SK-N-SH treated with all-trans-retinoic acid at 6 μM for 48 hours (cell line): ENCODE results near the gene VPS54.

Experiments
- ATAC-seq: fragments of 200-7000 bp; cut with Tn5 transposase; 3 replicates; pipeline ENCODE4 v1.9.1; 2020; ENCODE audit warnings: mild to moderate bottlenecking, moderate library complexity
- ARNTL ChIP-seq: fragments of 450-650 bp; formaldehyde crosslinking; IDR thresholded peaks from 2 replicates; pipeline ENCODE4 v1.5.0; 2020; ENCODE audit warnings: low read depth, mild to moderate bottlenecking, moderate library complexity, borderline replicate concordance
- BACH2 ChIP-seq: fragments of 250-450 bp; sonication (Bioruptor Pico); IDR thresholded peaks from 2 replicates; pipeline ENCODE4 v1.9.0; 2021; ENCODE audit warnings: mild to moderate bottlenecking, borderline replicate concordance
- CSDC2 ChIP-seq: fragments of 250-450 bp; sonication (Bioruptor Pico); IDR thresholded peaks from 2 replicates; pipeline ENCODE4 v1.5.0; 2020; ENCODE audit warnings: mild to moderate bottlenecking, moderate library complexity
- ESRRG ChIP-seq: fragments of 250-450 bp; sonication (Bioruptor Pico); IDR thresholded peaks from 2 replicates; pipeline ENCODE4 v1.6.1; 2021; ENCODE audit warnings: mild to moderate bottlenecking
- GLIS3 ChIP-seq: fragments of 250-450 bp; sonication (Bioruptor Pico); IDR thresholded peaks from 2 replicates; pipeline ENCODE4 v1.5.0; 2020; ENCODE audit warnings: mild to moderate bottlenecking, moderate library complexity
- ISL1 ChIP-seq: fragments of 250-450 bp; sonication (Bioruptor Pico); IDR thresholded peaks from 2 replicates; pipeline ENCODE4 v2.1.2; 2022; ENCODE audit warnings: mild to moderate bottlenecking, moderate library complexity
- OSR1 ChIP-seq: fragments of 250-450 bp; sonication (Bioruptor Pico); IDR thresholded peaks from 2 replicates; pipeline ENCODE4 v1.8.0; 2022; ENCODE audit warnings: moderate library complexity, mild to moderate bottlenecking, inconsistent platforms
- PPARA ChIP-seq: fragments of 250-450 bp; sonication (Bioruptor Pico); IDR thresholded peaks from 2 replicates; pipeline ENCODE4 v1.5.0; 2020; ENCODE audit warnings: mild to moderate bottlenecking, borderline replicate concordance
- RARB ChIP-seq: fragments of 250-450 bp; sonication (Bioruptor Pico); IDR thresholded peaks from 2 replicates; pipeline ENCODE4 v1.8.0; 2021; ENCODE audit warnings: mild to moderate bottlenecking, moderate library complexity
- SNAI2 ChIP-seq: fragments of 250-450 bp; sonication (Bioruptor Pico); IDR thresholded peaks from 2 replicates; pipeline ENCODE4 v1.5.0; 2020; ENCODE audit warnings: mild to moderate bottlenecking, moderate library complexity
- TCF4 ChIP-seq: fragments of 250-450 bp; sonication (Bioruptor Pico); IDR thresholded peaks from 2 replicates; pipeline ENCODE4 v1.8.0; 2021; ENCODE audit warnings: mild to moderate bottlenecking, moderate library complexity, borderline replicate concordance
- TOX ChIP-seq: fragments of 250-450 bp; sonication (Bioruptor Pico); IDR thresholded peaks from 2 replicates; pipeline ENCODE4 v1.8.0; 2021; ENCODE audit warnings: mild to moderate bottlenecking, moderate library complexity, borderline replicate concordance
- TSHZ2 ChIP-seq: fragments of 250-450 bp; sonication (Bioruptor Pico); IDR thresholded peaks from 2 replicates; pipeline ENCODE4 v1.5.0; 2020; ENCODE audit warnings: mild to moderate bottlenecking, moderate library complexity
- ZC3H10 ChIP-seq: fragments of 250-450 bp; sonication (Bioruptor Pico); IDR thresholded peaks from 2 replicates; pipeline ENCODE4 v1.5.1; 2021; ENCODE audit warnings: mild to moderate bottlenecking, moderate library complexity
- ZFP3 ChIP-seq: fragments of 250-450 bp; sonication (Bioruptor Pico); IDR thresholded peaks from 2 replicates; pipeline ENCODE4 v1.5.0; 2020; ENCODE audit warnings: mild to moderate bottlenecking, moderate library complexity
- ZFP30 ChIP-seq: fragments of 450-650 bp; formaldehyde crosslinking; IDR thresholded peaks from 2 replicates; pipeline ENCODE4 v1.5.0; 2022; ENCODE audit warnings: mild to moderate bottlenecking, moderate library complexity
- ZNF565 ChIP-seq: fragments of 450-650 bp; formaldehyde crosslinking; conservative IDR thresholded peaks from 2 replicates; pipeline ENCODE4 v1.5.0; 2020; ENCODE audit warnings: low read depth, mild to moderate bottlenecking, moderate library complexity
- ZNF70 ChIP-seq: fragments of 450-650 bp; formaldehyde crosslinking; IDR thresholded peaks from 2 replicates; pipeline ENCODE4 v1.5.0; 2020; ENCODE audit warnings: mild to moderate bottlenecking, moderate library complexity
- ZNF8 ChIP-seq: fragments of 450-650 bp; formaldehyde crosslinking; IDR thresholded peaks from 2 replicates; pipeline ENCODE4 v1.5.0; 2020; ENCODE audit warnings: mild to moderate bottlenecking, moderate library complexity
- TF ChIP-seq, protein P1 (sequence below): fragments of 250-450 bp; sonication (Bioruptor Pico); IDR thresholded peaks from 2 replicates; pipeline ENCODE4 v1.8.0; 2021; ENCODE audit warnings: low read depth, mild to moderate bottlenecking, moderate library complexity, borderline replicate concordance
- TF ChIP-seq, protein P2 (sequence below): fragments of 250-450 bp; sonication (Bioruptor Pico); IDR thresholded peaks from 2 replicates; pipeline ENCODE4 v1.5.1; 2020; ENCODE audit warnings: low read depth, mild to moderate bottlenecking, moderate library complexity
- TF ChIP-seq, protein P3 (sequence below): fragments of 250-450 bp; sonication (Bioruptor Pico); IDR thresholded peaks from 2 replicates; pipeline ENCODE4 v1.5.1; 2021; ENCODE audit warnings: mild to moderate bottlenecking, moderate library complexity

VPS54 gene

GRCh38 chr2:63891488-63892030 is 127.7 kb downstream of the VPS54 start:
- ATAC-seq = no peak
- TF ChIP-seq ARNTL (no peak), ZFP3 (CRISPR knock-in tag) (no peak), ISL1 (CRISPR knock-in tag) (no peak), OSR1 (CRISPR knock-in tag) (no peak), SNAI2 (CRISPR knock-in tag) (no peak), CSDC2 (CRISPR knock-in tag) (no peak), ZC3H10 (CRISPR knock-in tag) (no peak), TOX (CRISPR knock-in tag) (no peak), PPARA (CRISPR knock-in tag) (no peak), RARB (CRISPR knock-in tag) (no peak), TSHZ2 (CRISPR knock-in tag) (no peak), GLIS3 (CRISPR knock-in tag) (no peak), ZNF565 (CRISPR knock-in tag) (no peak), TCF4 (CRISPR knock-in tag) (no peak), ESRRG (no peak), ZNF8 (CRISPR knock-in tag) (no peak), ZNF70 (CRISPR knock-in tag) (no peak), ZFP30 (CRISPR knock-in tag) (no peak)
- TF ChIP-seq, protein P1, sequence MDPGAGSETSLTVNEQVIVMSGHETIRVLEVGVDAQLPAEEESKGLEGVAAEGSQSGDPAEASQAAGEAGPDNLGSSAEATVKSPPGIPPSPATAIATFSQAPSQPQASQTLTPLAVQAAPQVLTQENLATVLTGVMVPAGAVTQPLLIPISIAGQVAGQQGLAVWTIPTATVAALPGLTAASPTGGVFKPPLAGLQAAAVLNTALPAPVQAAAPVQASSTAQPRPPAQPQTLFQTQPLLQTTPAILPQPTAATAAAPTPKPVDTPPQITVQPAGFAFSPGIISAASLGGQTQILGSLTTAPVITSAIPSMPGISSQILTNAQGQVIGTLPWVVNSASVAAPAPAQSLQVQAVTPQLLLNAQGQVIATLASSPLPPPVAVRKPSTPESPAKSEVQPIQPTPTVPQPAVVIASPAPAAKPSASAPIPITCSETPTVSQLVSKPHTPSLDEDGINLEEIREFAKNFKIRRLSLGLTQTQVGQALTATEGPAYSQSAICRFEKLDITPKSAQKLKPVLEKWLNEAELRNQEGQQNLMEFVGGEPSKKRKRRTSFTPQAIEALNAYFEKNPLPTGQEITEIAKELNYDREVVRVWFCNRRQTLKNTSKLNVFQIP (CRISPR knock-in tag) = no peak
- TF ChIP-seq, protein P2, sequence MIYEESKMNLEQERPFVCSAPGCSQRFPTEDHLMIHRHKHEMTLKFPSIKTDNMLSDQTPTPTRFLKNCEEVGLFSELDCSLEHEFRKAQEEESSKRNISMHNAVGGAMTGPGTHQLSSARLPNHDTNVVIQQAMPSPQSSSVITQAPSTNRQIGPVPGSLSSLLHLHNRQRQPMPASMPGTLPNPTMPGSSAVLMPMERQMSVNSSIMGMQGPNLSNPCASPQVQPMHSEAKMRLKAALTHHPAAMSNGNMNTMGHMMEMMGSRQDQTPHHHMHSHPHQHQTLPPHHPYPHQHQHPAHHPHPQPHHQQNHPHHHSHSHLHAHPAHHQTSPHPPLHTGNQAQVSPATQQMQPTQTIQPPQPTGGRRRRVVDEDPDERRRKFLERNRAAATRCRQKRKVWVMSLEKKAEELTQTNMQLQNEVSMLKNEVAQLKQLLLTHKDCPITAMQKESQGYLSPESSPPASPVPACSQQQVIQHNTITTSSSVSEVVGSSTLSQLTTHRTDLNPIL = no peak

DNA sequence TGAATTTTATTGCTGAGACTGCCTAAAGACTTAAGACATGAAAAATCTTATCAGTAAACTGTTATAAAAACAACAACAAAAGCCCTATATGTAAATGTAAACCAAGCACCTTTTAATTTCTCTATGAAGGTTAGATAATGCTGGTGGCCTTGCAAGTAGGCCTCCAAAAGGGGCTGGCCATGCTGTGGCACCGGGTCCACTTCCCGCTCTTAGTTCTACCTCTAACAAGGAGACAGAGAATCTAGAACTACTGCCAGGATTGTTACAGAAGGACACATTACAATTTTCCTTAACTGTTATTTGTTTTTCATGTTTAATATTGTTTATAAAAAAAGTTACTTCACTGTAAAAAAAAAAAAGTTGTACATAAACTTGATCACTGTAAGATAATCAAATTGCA is 128.6 kb downstream of the VPS54 start:
- TF ChIP-seq BACH2 (CRISPR knock-in tag) = no peak
- TF ChIP-seq GLIS3 (CRISPR knock-in tag) = no peak
- no peak for TF ChIP-seq ZNF70 (CRISPR knock-in tag)
- TF ChIP-seq ISL1 (CRISPR knock-in tag) = no peak
- TF ChIP-seq ZFP30 (CRISPR knock-in tag) = no peak
- TF ChIP-seq, protein P1 (CRISPR knock-in tag) = no peak
- TF ChIP-seq, protein P3, sequence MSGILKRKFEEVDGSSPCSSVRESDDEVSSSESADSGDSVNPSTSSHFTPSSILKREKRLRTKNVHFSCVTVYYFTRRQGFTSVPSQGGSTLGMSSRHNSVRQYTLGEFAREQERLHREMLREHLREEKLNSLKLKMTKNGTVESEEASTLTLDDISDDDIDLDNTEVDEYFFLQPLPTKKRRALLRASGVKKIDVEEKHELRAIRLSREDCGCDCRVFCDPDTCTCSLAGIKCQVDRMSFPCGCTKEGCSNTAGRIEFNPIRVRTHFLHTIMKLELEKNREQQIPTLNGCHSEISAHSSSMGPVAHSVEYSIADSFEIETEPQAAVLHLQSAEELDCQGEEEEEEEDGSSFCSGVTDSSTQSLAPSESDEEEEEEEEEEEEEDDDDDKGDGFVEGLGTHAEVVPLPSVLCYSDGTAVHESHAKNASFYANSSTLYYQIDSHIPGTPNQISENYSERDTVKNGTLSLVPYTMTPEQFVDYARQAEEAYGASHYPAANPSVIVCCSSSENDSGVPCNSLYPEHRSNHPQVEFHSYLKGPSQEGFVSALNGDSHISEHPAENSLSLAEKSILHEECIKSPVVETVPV (CRISPR knock-in tag) = no peak
- TF ChIP-seq, protein P2 = no peak
- TF ChIP-seq, all 23 proteins: peak for 0
- ATAC-seq = no peak
